Stromal cell of bone marrow (primary cell): ENCODE measurements around the gene DMXL2.
A peak's percentile ranks its signal among the peaks of the same experiment; 100 is the strongest.
"Not testable (repeated sequence)": the region's sequence is repeated elsewhere in the genome, so short reads cannot be mapped to it uniquely, and the experiment has no call there.

Experiments used
- DNase-seq: peaks from one replicate; pipeline ENCODE4 v3.0.0-alpha.2; 2012; ENCODE audit warnings: low read depth

DMXL2 gene, protein sequence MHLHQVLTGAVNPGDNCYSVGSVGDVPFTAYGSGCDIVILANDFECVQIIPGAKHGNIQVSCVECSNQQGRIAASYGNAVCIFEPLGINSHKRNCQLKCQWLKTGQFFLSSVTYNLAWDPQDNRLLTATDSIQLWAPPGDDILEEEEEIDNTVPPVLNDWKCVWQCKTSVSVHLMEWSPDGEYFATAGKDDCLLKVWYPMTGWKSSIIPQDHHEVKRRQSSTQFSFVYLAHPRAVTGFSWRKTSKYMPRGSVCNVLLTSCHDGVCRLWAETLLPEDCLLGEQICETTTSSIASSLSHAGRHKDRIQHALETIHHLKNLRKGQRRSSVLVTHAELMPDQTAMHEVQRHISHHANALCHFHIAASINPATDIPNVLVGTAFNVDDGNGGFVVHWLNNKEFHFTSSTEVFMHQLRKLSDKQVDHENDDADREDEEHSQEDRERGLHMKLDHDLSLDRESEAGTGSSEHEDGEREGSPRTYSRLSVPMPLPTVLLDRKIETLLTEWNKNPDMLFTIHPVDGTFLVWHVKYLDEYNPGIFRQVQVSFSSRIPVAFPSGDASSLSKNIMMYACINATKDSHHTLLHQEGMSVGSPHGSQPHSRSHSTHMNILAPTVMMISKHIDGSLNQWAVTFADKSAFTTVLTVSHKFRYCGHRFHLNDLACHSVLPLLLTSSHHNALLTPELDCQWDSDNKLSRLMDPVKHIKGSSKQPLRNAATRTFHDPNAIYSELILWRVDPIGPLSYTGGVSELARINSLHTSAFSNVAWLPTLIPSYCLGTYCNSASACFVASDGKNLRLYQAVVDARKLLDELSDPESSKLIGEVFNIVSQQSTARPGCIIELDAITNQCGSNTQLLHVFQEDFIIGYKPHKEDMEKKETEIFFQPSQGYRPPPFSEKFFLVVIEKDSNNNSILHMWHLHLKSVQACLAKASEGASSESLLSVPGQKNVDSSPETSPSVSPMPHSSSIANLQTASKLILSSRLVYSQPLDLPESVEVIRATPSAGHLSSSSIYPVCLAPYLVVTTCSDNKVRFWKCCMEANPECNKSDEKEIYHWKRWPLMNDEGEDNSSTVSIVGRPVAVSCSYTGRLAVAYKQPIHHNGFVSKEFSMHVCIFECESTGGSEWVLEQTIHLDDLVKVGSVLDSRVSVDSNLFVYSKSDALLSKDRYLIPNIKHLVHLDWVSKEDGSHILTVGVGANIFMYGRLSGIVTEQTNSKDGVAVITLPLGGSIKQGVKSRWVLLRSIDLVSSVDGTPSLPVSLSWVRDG (N-terminal part only)

GRCh38 chr15:51622604-51623370, at the start of gene DMXL2:
TSS of gene DMXL2 (minus strand) at chr15:51622771. CDS start at chr15:51622545, 226 bp downstream.
- DNase-seq: peak; percentile 63

GRCh38 chr15:51672155-51672687, 49.6 kb upstream of the DMXL2 start:
- no peak for DNase-seq

- no peak for DNase-seq
These were observed 46.8 kb upstream of the DMXL2 start for GRCh38 chr15:51669381-51669780.

- DNase-seq: no peak
These were observed 45.9 kb upstream of the DMXL2 start for GRCh38 chr15:51668446-51668845.

GRCh38 chr15:51667478-51667877, 44.9 kb upstream of the DMXL2 start:
- no peak for DNase-seq

GRCh38 chr15:51661072-51661471, 38.5 kb upstream of the DMXL2 start:
- no peak for DNase-seq

DNA sequence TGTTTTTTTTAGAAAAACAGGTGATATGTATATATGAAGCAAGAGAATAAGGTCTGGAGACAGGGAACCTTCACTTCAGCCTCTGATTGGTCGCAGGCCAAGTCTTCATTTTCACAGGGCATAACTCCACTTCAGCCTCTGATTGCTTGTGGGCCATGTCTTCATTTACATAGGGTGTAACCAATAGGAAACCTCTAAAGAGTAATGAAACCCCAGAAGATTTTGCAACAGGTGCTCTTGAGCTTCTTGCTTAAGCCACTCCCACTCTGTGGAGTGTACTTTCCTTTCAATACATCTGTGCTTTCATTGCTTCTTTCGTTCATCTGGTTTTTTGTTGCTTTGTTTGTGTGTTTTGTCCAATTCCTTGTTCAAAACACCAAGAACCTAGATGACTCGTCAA, 36.1 kb upstream of the DMXL2 start:
- DNase-seq: no peak

DNA sequence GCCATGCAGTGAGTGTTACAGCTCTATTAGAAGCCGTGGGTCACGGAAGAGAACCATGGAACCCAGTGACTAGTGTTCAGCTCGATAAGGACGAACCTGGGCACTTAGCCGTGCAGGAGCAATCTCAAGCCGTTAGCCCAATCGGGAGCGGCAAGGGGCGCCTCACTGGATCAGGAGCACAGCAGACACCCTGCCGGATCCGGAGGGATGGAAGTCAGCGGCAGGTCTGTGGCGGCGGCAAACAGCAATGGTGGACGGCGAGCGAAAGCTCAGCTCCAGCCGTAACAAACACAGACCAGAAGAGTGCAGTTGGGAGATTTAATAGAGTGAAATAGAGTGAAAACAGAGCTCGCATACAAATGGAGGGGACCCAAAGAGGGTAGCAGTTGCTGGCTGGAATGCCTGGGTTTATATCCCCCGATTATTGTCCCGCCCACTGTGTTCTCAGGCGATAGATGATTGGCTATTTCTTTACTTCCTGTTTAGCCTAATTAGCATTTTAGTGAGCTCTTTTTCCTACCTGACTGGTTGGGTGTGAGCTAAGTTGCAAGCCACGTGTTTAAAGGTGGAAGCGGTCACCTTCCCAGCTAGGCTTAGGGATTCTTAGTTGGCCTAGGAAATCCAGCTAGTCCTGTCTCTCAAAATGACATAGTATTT, 33.0 kb upstream of the DMXL2 start:
- DNase-seq: not testable (repeated sequence)

GRCh38 chr15:51652084-51652668, 29.6 kb upstream of the DMXL2 start:
- DNase-seq: no peak

DNA sequence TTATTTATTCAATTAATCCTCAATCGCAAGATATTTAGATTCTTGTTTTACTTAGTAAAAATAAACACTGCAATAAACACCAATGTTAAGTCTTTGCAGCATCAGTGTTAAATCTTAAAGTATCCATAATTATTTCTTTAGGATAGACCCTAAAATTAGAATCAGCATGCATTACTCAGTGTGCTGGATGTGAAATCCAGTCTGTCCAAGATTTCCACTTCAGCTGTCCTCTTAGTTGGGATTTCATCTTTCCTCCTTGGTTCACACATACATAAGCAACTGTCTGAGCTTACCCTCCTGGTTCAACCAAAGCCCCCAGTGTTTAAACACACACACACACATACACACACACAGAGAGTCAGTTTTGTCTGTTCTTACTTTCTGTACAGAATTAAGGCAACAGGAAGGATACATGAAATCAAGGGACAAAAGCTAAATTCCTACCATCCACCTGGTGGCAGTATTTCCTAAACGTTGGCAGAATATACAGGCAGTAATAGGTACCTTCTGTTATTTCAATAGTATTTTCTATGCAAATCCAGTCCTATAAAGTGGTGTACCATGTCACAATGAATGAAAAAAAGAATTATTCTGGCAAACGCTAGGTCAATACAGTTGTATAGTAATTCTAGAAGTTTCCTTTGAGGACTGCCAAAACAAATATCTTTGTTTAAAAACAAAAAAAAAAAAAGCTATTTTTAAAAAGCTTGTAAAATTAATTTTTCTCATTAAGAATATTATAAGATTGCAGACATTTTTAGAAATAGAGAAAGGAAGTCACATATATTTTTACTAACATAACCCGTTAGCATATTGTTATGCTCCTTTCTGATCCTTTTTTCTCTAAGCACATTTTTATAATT, 27.3 kb upstream of the DMXL2 start:
- DNase-seq: peak; percentile 53

GRCh38 chr15:51648643-51649042, 26.1 kb upstream of the DMXL2 start:
- not testable (repeated sequence) for DNase-seq

GRCh38 chr15:51648101-51648500, 25.5 kb upstream of the DMXL2 start:
- not testable (repeated sequence) for DNase-seq

GRCh38 chr15:51647128-51647562, 24.6 kb upstream of the DMXL2 start:
- peak; percentile 63 for DNase-seq

GRCh38 chr15:51642696-51643095, 20.1 kb upstream of the DMXL2 start:
- no peak for DNase-seq

- DNase-seq: no peak
These were observed 19.0 kb upstream of the DMXL2 start for GRCh38 chr15:51641490-51642130.

GRCh38 chr15:51634591-51635198, 12.1 kb upstream of the DMXL2 start:
- DNase-seq: no peak

DNA sequence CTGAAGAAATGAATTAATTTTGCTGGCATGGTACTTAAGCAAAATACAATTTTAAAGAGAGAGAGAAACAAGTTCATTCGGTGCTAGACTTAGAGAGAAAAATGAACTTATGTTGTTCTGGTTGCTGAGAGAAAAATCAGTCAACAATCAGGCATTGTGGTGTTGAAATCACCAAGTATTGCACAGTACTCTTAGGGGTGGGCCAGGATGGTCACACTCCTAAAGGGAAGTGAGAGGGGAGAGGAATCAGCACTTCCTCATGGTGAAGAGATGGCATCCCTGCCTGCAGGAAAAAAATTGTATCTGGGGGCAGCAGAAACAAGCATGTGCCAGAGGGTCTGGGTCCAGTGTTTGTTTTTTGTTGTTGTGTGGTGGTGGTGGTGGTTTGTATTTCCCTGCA, 7.0 kb upstream of the DMXL2 start:
- no peak for DNase-seq

DNA sequence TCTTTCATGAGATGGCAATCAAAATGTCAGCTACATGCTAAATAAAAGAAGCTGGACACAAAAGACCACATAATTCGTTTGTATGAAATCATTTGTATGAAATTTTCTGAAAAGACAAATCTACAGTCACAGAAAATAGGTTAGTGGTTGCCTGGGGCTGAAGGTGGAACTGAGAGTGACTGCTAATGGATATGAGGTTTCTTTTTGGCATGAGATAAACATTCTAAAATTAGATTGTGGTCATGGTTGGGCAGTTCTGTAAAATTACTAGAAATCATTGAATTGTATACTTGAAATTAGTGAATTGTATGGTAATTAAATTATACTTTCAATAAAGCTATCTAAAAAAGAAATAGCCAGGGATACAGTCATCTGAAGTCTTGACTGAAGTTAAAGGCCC, 2.7 kb upstream of the DMXL2 start:
- DNase-seq: no peak
